G401 (cell line): Measurements from ENCODE around the gene TAS2R38. TPM values are rescaled to one million over a fixed set of nuclear protein-coding genes. Genes with fewer than 3 reads are reported as not detected.
"Not testable (repeated sequence)": the region's sequence is repeated elsewhere in the genome, so short reads cannot be mapped to it uniquely, and the experiment has no call there.

ENCODE experiments used
- DNase-seq: peaks from one replicate; pipeline ENCODE4 v3.0.0-alpha.2; 2015; ENCODE audit warnings: low spot score
- in situ Hi-C: cut with HindIII; loops from 2 replicates; pipeline ENCODE4 v1.10.0; 2016; ENCODE audit warnings: low sequenced_read_pairs, mixed read lengths
- total RNA-seq: library from RNA; depleted of rRNA; stranded (reverse); fragments of >200 nt; shearing (Covaris generic); gene quantifications from 2 replicates; pipeline ENCODE4 v1.2.3, GENCODE V29; 2014; rRNA removed

Gene TAS2R38
- total RNA-seq, result not detected in 2 replicates

DNA sequence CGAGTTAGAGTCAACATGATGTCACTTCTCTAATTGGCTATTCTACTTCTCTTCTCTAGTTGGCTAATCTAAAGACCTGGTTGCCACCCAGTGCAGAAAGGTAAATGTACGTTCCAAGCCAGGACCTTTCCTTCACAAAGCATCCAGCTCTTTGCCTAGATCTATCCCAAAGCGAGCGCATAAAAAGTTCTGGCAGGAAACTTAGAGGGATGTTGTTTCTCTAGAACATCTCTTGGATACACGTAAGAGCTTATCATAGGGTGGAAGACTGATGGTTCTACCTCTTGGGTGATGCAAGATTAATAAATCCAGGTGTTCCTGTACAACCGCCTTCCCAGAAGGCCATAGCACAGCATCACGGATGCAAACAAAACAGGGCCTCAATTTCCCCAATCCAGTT is at the start of gene TAS2R38:
Gene TAS2R38, minus strand, starts transcription at position 101 of the 400 bp plus-strand sequence. Its CDS starts 84 bp downstream, at position 17.
- no peak for DNase-seq
- in situ Hi-C loops, result no loop called here

GRCh38 chr7:142018154-142018553 is 44.6 kb upstream of the TAS2R38 start:
- in situ Hi-C loops, result no loop called here
- DNase-seq, result no peak

DNA sequence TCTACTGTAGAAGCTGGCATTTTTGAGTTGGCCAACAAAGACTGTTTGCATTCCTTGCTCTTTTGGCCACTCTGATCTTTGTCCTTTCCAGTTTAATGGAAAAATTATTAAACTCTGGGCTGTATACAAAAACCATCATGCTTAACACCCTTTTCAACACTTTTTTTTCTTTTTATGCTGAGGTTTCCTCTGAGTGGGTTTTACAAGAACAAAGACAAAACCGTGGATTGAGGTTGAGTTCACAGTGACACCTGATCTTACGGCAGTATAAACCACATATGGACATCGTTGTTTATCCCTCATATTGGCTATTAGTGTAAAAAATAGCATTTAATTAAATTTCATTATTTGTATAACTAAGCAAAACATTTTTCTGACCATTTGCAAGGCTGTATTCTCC is 43.9 kb upstream of the TAS2R38 start:
- in situ Hi-C loops, result no loop called here
- no peak for DNase-seq

GRCh38 chr7:142012825-142013511 is 39.4 kb upstream of the TAS2R38 start:
- no peak for DNase-seq
- in situ Hi-C loops, result no loop called here

DNA sequence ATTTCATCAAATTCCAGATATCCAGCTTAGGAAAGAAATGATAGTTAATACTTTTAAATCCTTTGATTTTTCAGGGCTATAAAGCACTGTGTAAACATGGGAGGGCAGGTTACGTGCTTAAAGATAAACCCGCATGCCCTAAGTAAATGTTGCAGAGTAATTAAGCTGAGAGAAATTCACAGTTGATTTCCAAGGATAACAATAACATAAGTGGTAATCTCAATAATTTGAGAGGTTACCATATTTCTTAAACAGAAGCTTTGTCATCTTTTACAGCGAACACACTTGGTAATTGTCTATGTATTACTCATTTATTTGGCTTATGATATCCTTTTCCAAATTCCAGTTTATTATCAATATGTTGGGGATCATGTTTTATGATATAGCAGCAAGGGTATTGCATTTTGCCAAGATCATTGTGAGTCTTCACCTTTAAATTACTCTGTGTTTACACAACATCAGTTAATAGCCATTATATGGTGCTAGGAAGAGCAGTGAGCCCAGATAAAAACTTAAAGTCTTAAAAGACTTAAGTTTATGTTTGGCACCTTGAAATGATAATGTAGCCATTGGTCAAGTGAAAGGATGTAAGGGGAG is 37.5 kb upstream of the TAS2R38 start:
- DNase-seq, result no peak

DNA sequence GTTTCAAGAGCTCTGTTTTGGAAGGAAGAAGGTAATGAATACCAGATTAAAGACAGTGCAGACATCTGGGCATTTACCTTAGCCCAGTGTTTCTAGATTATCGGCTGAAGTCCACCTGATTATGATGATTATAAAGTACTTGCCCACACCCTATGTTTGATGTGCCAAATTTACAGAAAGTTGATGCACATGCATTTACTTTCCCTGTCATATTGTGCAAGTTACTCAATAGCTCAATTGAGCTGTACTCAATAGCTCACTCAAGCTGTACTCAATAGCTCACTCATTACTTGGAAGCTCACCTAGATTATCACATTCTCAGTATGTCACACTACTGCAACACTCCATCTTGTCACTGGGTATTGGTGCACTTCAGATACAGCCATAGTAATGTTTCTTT is 35.6 kb upstream of the TAS2R38 start:
- no peak for DNase-seq
- in situ Hi-C loops, result no loop called here

More for the DNA sequence above, 37.5 kb upstream of the TAS2R38 start:
- in situ Hi-C loops, result no loop called here

DNA sequence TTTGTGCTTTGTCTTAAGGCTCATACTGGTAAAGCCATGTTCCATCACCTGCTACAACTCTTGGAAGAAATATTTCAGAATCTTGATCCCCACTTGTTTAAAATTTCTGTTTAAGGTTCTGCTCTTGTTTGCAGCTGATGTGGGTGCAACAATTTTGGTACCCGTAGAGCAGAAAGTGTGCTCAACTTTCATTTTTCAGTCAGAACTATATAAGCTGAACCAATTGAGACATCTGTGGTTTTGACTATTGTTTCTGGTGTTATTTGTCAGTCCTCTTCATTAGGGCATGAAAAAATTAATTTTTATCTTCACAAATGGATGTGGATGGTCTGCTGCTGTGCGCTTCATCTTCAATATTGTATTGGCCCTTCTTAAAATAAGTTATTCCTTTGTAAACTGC is 33.0 kb upstream of the TAS2R38 start:
- in situ Hi-C loops, result no loop called here
- DNase-seq, result no peak

GRCh38 chr7:142002179-142002578 is 28.6 kb upstream of the TAS2R38 start:
- no peak for DNase-seq
- in situ Hi-C loops, result no loop called here

- in situ Hi-C loops, result no loop called here
- DNase-seq, result no peak
These were observed 27.7 kb upstream of the TAS2R38 start for GRCh38 chr7:142001163-142001874.

- in situ Hi-C loops, result no loop called here
- no peak for DNase-seq
These were observed 26.7 kb upstream of the TAS2R38 start for GRCh38 chr7:142000244-142000643.

GRCh38 chr7:141999058-141999623 is 25.6 kb upstream of the TAS2R38 start:
- no peak for DNase-seq
- in situ Hi-C loops, result no loop called here

DNA sequence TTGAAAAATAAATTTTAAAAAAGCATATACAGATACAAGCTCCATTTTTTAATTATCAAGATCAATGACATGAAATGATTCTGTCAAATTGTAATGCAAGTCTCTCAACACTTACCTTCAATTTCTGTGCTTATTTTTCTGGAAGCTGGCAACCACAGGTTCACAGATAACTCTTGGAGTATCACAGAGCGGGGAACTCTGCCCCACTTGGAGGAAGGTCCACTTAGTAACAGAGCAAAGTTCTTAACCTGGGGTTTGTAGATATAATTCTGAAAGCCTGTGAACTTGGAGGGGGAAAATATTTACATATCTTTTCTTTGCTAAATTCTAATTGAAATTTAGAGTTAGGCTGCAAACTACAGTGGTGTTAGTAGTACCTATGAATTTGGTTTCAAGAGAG is 19.8 kb upstream of the TAS2R38 start:
- DNase-seq, result no peak
- in situ Hi-C loops, result no loop called here

GRCh38 chr7:141992688-141993087 is 19.1 kb upstream of the TAS2R38 start:
- in situ Hi-C loops, result no loop called here
- no peak for DNase-seq

DNA sequence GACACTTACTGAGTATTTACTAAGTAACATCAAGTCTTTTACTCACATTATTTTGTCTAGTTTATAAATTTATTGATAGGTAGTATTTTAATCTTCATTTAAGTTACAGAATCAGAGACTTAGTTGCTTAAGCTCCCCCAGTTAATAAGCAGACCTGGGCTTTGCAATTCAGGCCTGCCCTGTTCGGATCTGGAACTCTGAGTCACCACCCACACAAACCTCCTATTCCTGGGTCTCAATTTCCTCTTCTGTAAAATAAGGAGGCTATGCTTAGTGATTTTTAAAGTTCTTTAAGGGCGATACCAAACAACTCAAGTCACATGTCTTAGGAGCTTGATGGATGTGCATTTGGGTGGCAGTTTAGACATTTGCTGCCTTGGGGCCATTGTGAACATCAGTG is 18.6 kb upstream of the TAS2R38 start:
- DNase-seq, result no peak
- in situ Hi-C loops, result no loop called here

GRCh38 chr7:141991140-141991539 is 17.6 kb upstream of the TAS2R38 start:
- in situ Hi-C loops, result no loop called here
- DNase-seq, result no peak

GRCh38 chr7:141990011-141990725 is 16.6 kb upstream of the TAS2R38 start:
- DNase-seq, result no peak
- in situ Hi-C loops, result no loop called here

DNA sequence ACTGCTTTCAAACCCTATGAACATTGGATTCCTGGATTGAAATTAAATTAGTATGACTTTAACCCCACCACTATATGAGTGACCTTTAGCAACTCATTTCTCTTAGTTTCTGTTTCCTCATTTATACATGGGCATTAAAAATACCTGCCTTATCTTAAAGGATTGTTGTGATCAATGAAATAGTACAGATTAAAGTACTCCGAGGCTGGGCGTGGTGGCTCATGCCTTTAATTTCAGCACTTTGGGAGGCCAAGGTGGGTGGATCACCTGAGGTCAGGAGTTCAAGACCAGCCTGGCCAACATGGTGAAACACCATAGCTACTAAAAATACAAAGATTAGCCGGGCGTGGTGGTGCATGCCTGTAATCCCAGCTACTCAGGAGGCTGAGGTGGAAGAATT is 14.2 kb upstream of the TAS2R38 start:
- DNase-seq, in situ Hi-C loops: not testable (repeated sequence)

DNA sequence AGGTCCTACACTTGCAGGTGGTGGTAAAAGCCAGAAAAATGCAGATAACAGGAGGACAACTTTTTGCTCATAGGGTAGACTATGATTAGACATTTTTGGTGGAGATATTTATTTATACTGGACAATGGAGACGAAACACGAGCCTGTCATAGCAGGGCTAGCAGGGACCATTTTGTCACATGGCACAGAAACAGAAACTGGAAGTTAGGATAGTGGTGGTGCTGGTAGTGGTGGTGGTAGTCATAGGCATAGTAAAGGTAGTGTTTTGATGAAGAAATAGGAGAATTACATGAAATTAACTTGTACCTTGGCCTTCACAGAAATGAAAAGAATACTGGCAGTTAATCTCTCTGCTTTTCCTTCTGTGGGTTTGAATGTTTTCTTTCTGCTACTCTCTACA is 13.3 kb upstream of the TAS2R38 start:
- in situ Hi-C loops, result no loop called here

DNA sequence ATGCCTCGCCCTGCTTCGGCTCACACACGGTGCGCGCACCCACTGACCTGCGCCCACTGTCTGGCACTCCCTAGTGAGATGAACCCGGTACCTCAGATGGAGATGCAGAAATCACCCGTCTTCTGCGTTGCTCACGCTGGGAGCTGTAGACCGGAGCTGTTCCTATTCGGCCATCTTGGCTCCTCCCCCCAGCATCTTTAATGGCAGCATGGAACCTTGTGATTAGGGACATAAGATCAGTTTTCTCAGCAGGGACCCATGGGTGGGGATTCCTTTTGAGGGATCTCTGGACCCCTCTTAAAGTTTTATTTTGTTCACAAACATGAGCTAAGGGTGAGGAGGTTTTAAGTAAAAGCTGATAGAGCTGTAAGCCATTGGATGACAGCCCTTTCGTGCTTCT is 12.4 kb upstream of the TAS2R38 start:
- DNase-seq, in situ Hi-C loops: not testable (repeated sequence)

More for the DNA sequence above, 13.3 kb upstream of the TAS2R38 start:
- no peak for DNase-seq
